Skeletal muscle satellite cell (primary cell): ENCODE results near the gene PPM1A.

ENCODE experiments used
- H3K27me3 ChIP-seq: 2 replicates; pipeline ENCODE4 v1.7.0; 2013; ENCODE audit warnings: low read length; ENCODE audit not compliant: control insufficient read depth, insufficient read depth
- H3K36me3 ChIP-seq: 2 replicates; pipeline ENCODE4 v1.7.0; 2013; ENCODE audit warnings: mild to moderate bottlenecking, control low read depth, low read length; ENCODE audit not compliant: insufficient read depth
- H3K4me1 ChIP-seq: 2 replicates; pipeline ENCODE4 v1.7.0; 2013; ENCODE audit warnings: low read length; ENCODE audit not compliant: control insufficient read depth, insufficient read depth
- H3K4me2 ChIP-seq: 2 replicates; pipeline ENCODE4 v1.7.0; 2013; ENCODE audit warnings: mild to moderate bottlenecking, low read length
- H3K4me3 ChIP-seq: 2 replicates; pipeline ENCODE4 v1.7.0; 2013; ENCODE audit warnings: low read length
- H3K9ac ChIP-seq: 2 replicates; pipeline ENCODE4 v1.7.0; 2013; ENCODE audit warnings: mild to moderate bottlenecking, low read depth, low read length, moderate library complexity
- H3K9me3 ChIP-seq: replicated peaks from 2 replicates; pipeline ENCODE4 v1.7.0; 2013; ENCODE audit warnings: mild to moderate bottlenecking, control low read depth, low read length

Gene PPM1A

DNA sequence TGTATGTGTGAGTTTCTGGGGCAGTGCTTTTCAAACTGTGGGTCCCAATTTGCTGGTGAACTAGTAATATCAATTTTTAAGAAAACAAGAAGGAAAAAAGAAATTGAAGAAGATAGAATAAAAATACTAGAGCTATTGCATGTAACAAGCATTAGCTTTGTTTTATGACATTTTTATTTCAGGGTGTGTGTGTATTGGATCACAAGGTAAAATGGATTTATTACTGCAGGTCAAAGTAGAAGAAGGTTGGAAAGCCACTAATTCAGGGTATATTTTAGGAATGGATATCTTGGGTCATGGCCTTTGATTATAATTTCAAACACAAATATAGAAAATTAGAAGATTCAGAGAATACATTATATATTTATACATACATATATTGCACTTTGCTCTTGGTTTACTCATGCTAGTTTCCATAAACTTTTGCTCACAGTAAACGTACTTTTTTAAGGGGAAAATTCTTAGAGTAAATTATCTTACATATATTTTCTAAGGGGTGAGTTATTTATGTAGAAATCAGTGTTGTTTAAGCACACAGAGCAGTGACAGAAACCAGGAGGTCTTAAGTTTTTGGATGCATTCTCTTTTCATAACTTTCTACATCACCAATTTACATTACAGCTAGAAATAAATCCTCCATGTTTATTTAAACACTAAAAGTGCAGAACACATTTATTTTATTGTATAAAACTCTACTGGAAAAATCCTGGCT, 34.5 kb upstream of the PPM1A start:
- Histone ChIP-seq H3K4me1 (no peaks in the 10 kb centered on the region), H3K9me3 (no peaks in the 10 kb centered on the region), H3K9ac (no peak overlapping the region), H3K4me2 (no peak overlapping the region), H3K27me3 (peaks cover 3% of the 10 kb centered on the region), H3K36me3 (no peaks in the 10 kb centered on the region), H3K4me3 (no peak overlapping the region)

- no peaks in the 10 kb centered on the region for H3K4me1 ChIP-seq
- H3K4me3 ChIP-seq: no peak overlapping the region
- peaks cover 3% of the 10 kb centered on the region for H3K27me3 ChIP-seq
- no peak overlapping the region for H3K9ac ChIP-seq
- H3K4me2 ChIP-seq: no peak overlapping the region
- no peaks in the 10 kb centered on the region for H3K36me3 ChIP-seq
- no peaks in the 10 kb centered on the region for H3K9me3 ChIP-seq
These were observed 33.9 kb upstream of the PPM1A start for GRCh38 chr14:60215127-60215444.

DNA sequence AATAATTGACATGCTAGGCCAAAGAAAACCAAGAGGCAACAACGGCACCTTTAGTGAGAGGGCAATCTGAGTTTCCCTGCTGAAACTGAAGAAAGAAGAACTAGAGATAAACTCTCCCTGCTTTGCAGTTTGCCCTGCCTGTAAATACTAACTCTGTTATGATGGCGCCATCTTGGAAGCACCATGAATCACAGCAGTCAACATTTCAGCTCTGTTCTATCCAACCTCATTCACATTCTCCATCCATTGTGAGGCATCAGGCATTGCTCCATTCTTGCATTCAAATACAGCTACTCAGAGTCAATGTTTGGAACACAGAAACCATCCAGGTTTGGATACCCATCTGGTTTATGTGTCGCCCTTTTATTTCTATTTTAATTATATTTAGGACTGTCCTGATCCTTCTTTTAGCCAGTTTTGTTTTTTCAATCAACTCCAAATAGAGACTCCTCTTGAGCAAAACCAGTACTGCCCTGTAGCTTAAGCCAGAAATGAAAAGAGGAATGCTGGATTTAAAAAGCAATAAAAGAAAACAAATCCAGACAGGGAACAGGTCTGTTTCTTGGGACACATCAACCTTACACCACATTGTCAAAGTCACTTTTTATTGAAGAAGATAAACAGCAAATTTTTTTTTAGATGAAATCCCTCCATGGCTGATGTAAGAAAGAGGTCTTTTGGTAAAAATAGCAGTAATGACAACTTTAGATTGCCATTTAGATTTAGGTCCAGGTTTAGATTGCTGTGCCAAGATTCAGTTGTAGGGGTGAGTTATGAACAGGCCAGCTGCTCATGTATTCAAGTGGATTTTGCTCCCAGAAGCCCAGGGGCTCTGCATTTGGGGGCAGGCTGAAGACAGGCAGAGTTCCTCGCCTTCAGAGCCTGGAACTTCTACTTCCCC, 33.3 kb upstream of the PPM1A start:
- H3K9ac ChIP-seq: no peak overlapping the region
- no peak overlapping the region for H3K4me3 ChIP-seq
- H3K36me3 ChIP-seq: no peaks in the 10 kb centered on the region
- no peaks in the 10 kb centered on the region for H3K4me1 ChIP-seq
- H3K4me2 ChIP-seq: no peak overlapping the region
- no peaks in the 10 kb centered on the region for H3K9me3 ChIP-seq
- peaks cover 3% of the 10 kb centered on the region for H3K27me3 ChIP-seq

- Histone ChIP-seq H3K4me2 (no peak overlapping the region), H3K9ac (no peak overlapping the region), H3K4me3 (no peak overlapping the region), H3K4me1 (no peaks in the 10 kb centered on the region), H3K9me3 (no peaks in the 10 kb centered on the region), H3K36me3 (no peaks in the 10 kb centered on the region), H3K27me3 (peaks cover 3% of the 10 kb centered on the region)
These were observed 31.3 kb upstream of the PPM1A start for GRCh38 chr14:60217713-60218112.

DNA sequence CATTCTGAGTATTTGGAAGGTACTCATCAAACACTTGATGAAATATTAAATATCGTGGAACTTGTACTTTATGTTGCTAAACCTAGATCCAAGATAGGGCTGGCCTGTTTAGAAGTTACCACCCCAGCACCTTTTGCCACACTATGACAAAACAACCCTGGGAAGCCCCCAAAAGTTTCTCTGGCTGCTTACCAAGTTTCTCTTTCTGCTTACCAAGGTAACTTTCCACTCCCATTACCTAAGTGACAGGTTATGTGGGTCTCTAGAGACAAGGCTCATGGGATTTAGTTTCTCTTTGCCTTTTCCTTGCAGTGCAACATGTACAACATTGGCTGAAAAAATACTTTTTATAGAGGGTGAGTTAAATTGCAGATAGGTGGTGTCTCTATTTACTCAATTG, 28.9 kb upstream of the PPM1A start:
- Histone ChIP-seq H3K4me1 (no peaks in the 10 kb centered on the region), H3K9ac (no peak overlapping the region), H3K36me3 (no peaks in the 10 kb centered on the region), H3K4me3 (no peak overlapping the region), H3K27me3 (peaks cover 3% of the 10 kb centered on the region), H3K4me2 (no peak overlapping the region), H3K9me3 (no peaks in the 10 kb centered on the region)

GRCh38 chr14:60220917-60221316, 28.1 kb upstream of the PPM1A start:
- no peak overlapping the region for H3K4me2 ChIP-seq
- H3K9ac ChIP-seq: no peak overlapping the region
- no peaks in the 10 kb centered on the region for H3K4me1 ChIP-seq

GRCh38 chr14:60221457-60221856, 27.6 kb upstream of the PPM1A start:
- Histone ChIP-seq H3K9me3 (no peaks in the 10 kb centered on the region), H3K27me3 (peaks cover 3% of the 10 kb centered on the region), H3K36me3 (no peaks in the 10 kb centered on the region), H3K4me1 (no peaks in the 10 kb centered on the region), H3K4me2 (no peak overlapping the region), H3K4me3 (no peak overlapping the region), H3K9ac (no peak overlapping the region)

More at GRCh38 chr14:60220917-60221316, 28.1 kb upstream of the PPM1A start:
- H3K4me3 ChIP-seq: no peak overlapping the region
- H3K9me3 ChIP-seq: no peaks in the 10 kb centered on the region
- H3K36me3 ChIP-seq: no peaks in the 10 kb centered on the region
- H3K27me3 ChIP-seq: peaks cover 3% of the 10 kb centered on the region

- Histone ChIP-seq H3K36me3 (no peaks in the 10 kb centered on the region), H3K9ac (no peak overlapping the region), H3K4me1 (no peaks in the 10 kb centered on the region), H3K4me2 (no peak overlapping the region), H3K27me3 (no peaks in the 10 kb centered on the region), H3K4me3 (no peak overlapping the region), H3K9me3 (no peaks in the 10 kb centered on the region)
These were observed 26.2 kb upstream of the PPM1A start for GRCh38 chr14:60222820-60223219.

DNA sequence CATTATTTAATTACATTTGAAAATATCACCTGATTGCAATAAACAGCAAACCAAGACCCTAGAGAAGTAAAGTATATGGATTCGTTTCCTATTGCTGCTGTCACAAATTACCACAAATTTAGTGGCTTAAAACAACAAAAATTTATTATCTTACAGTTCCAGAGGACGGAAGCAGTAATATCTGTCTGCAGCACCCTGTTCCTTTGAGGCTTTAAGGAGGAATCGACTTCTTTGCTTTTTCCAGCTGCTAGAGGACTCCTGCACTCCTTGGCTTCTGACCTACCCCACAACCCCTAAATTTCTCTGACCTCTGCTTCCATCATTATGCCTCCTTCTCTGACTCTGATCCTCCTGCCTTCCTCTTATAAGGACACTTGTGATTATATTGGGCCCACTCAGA, 23.8 kb upstream of the PPM1A start:
- H3K4me1 ChIP-seq: no peaks in the 10 kb centered on the region
- H3K27me3 ChIP-seq: no peaks in the 10 kb centered on the region
- H3K4me2 ChIP-seq: no peak overlapping the region
- H3K9ac ChIP-seq: no peak overlapping the region
- no peaks in the 10 kb centered on the region for H3K36me3 ChIP-seq
- no peaks in the 10 kb centered on the region for H3K9me3 ChIP-seq
- no peak overlapping the region for H3K4me3 ChIP-seq

- H3K9me3 ChIP-seq: no peaks in the 10 kb centered on the region
These were observed 22.7 kb upstream of the PPM1A start for GRCh38 chr14:60226298-60226697.

DNA sequence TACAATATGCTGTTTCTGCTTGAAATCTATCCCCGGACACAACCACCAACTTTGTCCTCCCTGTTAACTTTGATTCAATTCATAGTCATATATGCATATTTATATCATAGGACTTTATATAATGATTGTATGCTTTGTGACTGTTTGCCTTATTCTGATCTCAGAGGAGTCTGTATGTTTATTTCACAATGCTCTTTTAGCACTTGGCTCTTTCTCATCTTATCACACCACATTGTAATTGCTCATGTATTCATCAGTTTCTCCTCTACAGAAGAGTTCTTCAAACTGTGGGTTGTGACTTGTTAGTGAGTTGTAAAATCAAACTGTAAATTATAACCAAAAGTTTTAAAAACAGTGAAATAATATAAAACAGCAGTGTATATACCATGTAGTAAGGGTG, 21.7 kb upstream of the PPM1A start:
- no peaks in the 10 kb centered on the region for H3K27me3 ChIP-seq
- no peak overlapping the region for H3K9ac ChIP-seq
- H3K4me3 ChIP-seq: no peak overlapping the region
- no peak overlapping the region for H3K4me2 ChIP-seq
- no peaks in the 10 kb centered on the region for H3K36me3 ChIP-seq
- no peaks in the 10 kb centered on the region for H3K9me3 ChIP-seq
- no peaks in the 10 kb centered on the region for H3K4me1 ChIP-seq

More at GRCh38 chr14:60226298-60226697, 22.7 kb upstream of the PPM1A start:
- Histone ChIP-seq H3K4me1 (no peaks in the 10 kb centered on the region), H3K36me3 (no peaks in the 10 kb centered on the region), H3K4me3 (no peak overlapping the region), H3K4me2 (no peak overlapping the region), H3K27me3 (no peaks in the 10 kb centered on the region), H3K9ac (no peak overlapping the region)

GRCh38 chr14:60229614-60230013, 19.4 kb upstream of the PPM1A start:
- Histone ChIP-seq H3K9me3 (no peaks in the 10 kb centered on the region), H3K36me3 (no peaks in the 10 kb centered on the region), H3K4me3 (no peak overlapping the region), H3K9ac (no peak overlapping the region), H3K27me3 (no peaks in the 10 kb centered on the region), H3K4me2 (no peak overlapping the region), H3K4me1 (no peaks in the 10 kb centered on the region)
